Stimulated activated CD8-positive, alpha-beta memory T cell treated with anti-CD3 and anti-CD28 coated beads, Interleukin-12 subunit alpha, Interleukin-12 subunit beta, amount 100 ng/mL, for 1 hour (primary cell): ENCODE measurements around the gene MEMO1.
"Not testable (repeated sequence)": the region's sequence is repeated elsewhere in the genome, so short reads cannot be mapped to it uniquely, and the experiment has no call there.

Experiments
- DNase-seq: peaks from one replicate; pipeline ENCODE4 v3.0.0-alpha.2; 2020; ENCODE audit warnings: low read depth

The MEMO1 gene

GRCh38 chr2:31998731-31999383 is 12.0 kb downstream of the MEMO1 start:
- DNase-seq, result no peak

- DNase-seq, result no peak
Observed at GRCh38 chr2:31997653-31998052, 13.2 kb downstream of the MEMO1 start.

- DNase-seq, result no peak
Observed at GRCh38 chr2:31996571-31997150, 14.1 kb downstream of the MEMO1 start.

- DNase-seq, result no peak
Observed at GRCh38 chr2:31992934-31993333, 17.9 kb downstream of the MEMO1 start.

GRCh38 chr2:31992025-31992579 is 18.7 kb downstream of the MEMO1 start:
- no peak for DNase-seq

- DNase-seq, result no peak
Observed at GRCh38 chr2:31989946-31990345, 20.9 kb downstream of the MEMO1 start.

GRCh38 chr2:31987454-31988220 is 23.2 kb downstream of the MEMO1 start:
- no peak for DNase-seq

- no peak for DNase-seq
Observed at GRCh38 chr2:31986906-31987305, 23.9 kb downstream of the MEMO1 start.

GRCh38 chr2:31983762-31984467 is 26.9 kb downstream of the MEMO1 start:
- no peak for DNase-seq

GRCh38 chr2:31980674-31981356 is 30.0 kb downstream of the MEMO1 start:
- DNase-seq, result no peak

GRCh38 chr2:31979956-31980355 is 30.9 kb downstream of the MEMO1 start:
- no peak for DNase-seq

- DNase-seq, result no peak
Observed at GRCh38 chr2:31979018-31979417, 31.8 kb downstream of the MEMO1 start.

GRCh38 chr2:31978436-31978835 is 32.4 kb downstream of the MEMO1 start:
- DNase-seq, result no peak

- DNase-seq, result no peak
Observed at GRCh38 chr2:31973665-31974064, 37.1 kb downstream of the MEMO1 start.

GRCh38 chr2:31972059-31972458 is 38.7 kb downstream of the MEMO1 start:
- DNase-seq, result no peak

- no peak for DNase-seq
Observed at GRCh38 chr2:31969178-31969577, 41.6 kb downstream of the MEMO1 start.

GRCh38 chr2:31967790-31968189 is 43.0 kb downstream of the MEMO1 start:
- no peak for DNase-seq

GRCh38 chr2:31966402-31966801 is 44.4 kb downstream of the MEMO1 start:
- not testable (repeated sequence) for DNase-seq

GRCh38 chr2:31965094-31965493 is 45.7 kb downstream of the MEMO1 start:
- DNase-seq, result no peak

GRCh38 chr2:31962757-31963361 is 47.9 kb downstream of the MEMO1 start:
- DNase-seq, result no peak

- DNase-seq, result no peak
Observed at GRCh38 chr2:31958140-31958717, 52.6 kb downstream of the MEMO1 start.
